Measurements from ENCODE around the gene SLC35F6.
"Not testable (repeated sequence)": the region's sequence is repeated elsewhere in the genome, so short reads cannot be mapped to it uniquely, and the experiment has no call there.

SLC35F6 gene

GRCh38 chr2:26730549-26731344 is 33.3 kb upstream of the SLC35F6 start:
- no peak for DNase-seq (ENCODE audit: low read depth)

GRCh38 chr2:26731714-26732113 is 32.4 kb upstream of the SLC35F6 start:
- no peak for DNase-seq (ENCODE audit: low read depth)

DNA sequence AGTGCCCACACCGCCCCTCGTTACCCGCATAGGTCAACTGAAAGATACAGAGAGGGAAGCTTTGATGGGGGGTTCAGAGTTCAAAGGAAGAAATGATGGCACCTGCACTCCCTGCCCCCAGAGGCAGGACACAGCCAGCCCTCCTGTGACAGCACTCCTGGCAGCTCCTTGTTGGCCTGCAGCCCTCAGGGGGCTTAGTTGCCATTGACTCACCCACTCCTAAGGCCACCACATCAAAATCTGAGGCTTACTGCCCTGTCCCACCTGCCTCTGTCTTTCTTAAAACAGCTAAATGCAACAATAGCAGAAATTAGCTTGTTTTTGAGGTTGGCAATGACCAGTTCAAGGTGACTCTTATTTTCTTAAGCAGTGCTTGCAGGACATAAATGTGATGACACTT is 31.6 kb upstream of the SLC35F6 start:
- no peak for DNase-seq (ENCODE audit: low read depth)

GRCh38 chr2:26733413-26733812 is 30.7 kb upstream of the SLC35F6 start:
- no peak for DNase-seq (ENCODE audit: low read depth)

GRCh38 chr2:26735097-26735496 is 29.0 kb upstream of the SLC35F6 start:
- peak; percentile 92 for DNase-seq (ENCODE audit: low read depth)

- DNase-seq (ENCODE audit: low read depth), result no peak
Measured at GRCh38 chr2:26735883-26736588, 28.0 kb upstream of the SLC35F6 start.

DNA sequence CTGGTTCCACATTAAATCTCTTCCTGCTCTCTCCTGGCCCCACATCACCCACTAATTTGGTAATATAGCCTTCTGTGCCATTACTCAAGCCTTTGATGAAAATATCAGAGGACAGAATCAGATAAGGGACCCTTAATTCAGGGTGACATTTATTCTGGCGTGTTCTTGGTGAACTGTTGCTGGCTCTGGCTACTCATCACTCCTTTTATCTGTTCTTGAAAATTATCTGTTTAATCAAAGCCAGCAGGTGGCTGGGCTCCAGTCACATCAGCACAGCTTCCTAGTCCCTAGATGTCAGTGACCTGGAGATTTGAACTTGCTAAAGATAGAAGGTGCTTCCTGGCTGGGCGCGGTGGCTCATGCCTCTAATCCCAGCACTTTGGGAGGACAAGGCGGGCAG is 26.9 kb upstream of the SLC35F6 start:
- DNase-seq (ENCODE audit: low read depth), result no peak

- DNase-seq (ENCODE audit: low read depth), result no peak
Measured at GRCh38 chr2:26738481-26738880, 25.6 kb upstream of the SLC35F6 start.

- no peak for DNase-seq (ENCODE audit: low read depth)
Measured at GRCh38 chr2:26739514-26739913, 24.6 kb upstream of the SLC35F6 start.

DNA sequence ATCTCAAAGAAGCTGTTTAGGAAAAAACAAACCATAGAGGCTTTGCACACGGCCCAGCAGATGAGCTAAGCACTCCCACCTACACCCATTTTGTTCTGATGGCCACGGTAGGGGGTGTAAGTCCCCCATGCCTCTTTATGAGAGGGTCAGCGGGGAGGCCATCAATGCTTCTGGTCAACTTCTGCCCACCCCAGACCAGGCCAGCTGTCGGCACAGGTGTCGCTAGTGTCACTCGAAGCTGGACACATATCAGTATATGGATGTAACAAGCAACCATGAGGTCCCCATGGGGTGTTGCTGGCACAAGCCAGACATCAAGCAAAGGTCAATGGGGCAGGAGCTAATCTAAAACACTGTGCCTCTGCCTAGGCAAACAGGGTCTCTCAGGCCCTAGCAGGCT is 23.7 kb upstream of the SLC35F6 start:
- no peak for DNase-seq (ENCODE audit: low read depth)

DNA sequence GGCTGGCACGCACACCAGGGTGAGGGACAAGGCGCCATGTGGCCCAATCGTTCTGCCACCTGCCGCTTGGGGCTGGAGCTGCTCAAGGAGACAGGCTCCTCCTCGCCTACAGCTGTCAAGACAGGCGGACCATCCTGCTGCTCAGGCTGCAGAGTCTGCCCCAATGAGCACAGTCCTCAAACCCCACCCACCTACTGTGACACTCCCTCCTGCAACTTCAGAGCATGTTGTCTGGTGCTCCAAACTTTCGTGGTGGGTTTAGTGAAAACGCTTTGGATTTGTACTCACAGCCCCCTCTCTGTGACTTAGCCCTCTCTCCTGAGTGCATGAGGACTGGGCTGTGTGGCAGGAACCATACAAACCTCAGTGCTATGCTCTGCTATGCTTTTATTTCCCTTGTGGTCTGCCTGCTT is 23.2 kb upstream of the SLC35F6 start:
- no peak for DNase-seq (ENCODE audit: low read depth)

GRCh38 chr2:26742048-26742770 is 21.9 kb upstream of the SLC35F6 start:
- no peak for DNase-seq (ENCODE audit: low read depth)

- no peak for DNase-seq (ENCODE audit: low read depth)
Measured at GRCh38 chr2:26743852-26744251, 20.2 kb upstream of the SLC35F6 start.

DNA sequence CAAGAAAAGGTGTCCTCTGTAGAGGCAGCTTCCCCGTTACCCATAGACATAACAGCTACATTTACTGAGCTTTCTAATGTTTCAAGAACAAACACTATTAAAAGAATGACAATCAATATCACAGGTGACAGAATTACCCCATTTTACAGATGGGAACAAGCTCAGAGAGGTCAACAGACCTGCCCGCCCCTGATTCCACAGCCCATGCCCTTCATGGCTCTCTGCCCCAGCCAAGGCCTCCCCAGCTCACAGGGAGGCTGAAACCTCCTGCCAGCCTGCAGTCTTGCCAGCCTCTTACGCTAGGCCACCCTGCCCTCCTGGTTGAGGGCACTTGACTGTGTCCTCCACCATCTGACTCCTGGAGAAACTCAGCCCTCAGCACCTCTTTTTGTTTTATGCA is 19.1 kb upstream of the SLC35F6 start:
- no peak for DNase-seq (ENCODE audit: low read depth)

DNA sequence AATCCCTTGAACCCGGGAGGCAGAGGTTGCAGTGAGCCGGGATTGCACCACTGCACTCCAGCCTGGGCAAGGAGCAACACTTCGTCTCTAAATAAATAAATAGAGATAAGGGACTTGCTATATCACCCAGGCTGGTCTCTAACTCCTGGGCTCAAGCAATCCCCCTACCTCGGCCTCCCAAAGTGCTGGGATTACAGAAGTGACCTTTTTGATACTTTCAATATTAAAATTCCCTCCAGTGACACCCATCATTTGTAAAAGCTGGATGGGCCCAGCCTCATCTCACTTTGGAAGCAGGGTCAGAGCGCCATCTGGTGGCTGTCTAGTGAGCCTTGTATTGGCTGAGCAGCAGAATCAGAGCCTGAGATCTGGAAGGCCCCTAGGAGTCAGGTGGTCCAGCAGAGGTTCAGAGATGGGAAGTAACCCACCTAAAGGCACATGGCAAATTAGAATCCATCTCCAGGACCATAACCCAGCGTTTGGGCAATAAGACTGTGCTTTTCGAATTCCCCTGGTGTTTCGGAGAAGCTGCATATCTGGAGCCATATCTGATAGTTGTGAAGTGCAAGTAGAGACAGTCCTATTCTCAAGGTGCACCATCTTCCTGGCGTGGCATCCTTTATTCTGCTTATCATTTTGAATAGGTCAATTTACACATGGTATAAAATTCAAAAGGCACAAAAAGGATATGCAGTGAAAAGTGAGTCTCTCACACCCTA is 18.3 kb upstream of the SLC35F6 start:
- DNase-seq (ENCODE audit: low read depth), result peak; percentile 65

- no peak for DNase-seq (ENCODE audit: low read depth)
Measured at GRCh38 chr2:26746934-26747333, 17.1 kb upstream of the SLC35F6 start.

DNA sequence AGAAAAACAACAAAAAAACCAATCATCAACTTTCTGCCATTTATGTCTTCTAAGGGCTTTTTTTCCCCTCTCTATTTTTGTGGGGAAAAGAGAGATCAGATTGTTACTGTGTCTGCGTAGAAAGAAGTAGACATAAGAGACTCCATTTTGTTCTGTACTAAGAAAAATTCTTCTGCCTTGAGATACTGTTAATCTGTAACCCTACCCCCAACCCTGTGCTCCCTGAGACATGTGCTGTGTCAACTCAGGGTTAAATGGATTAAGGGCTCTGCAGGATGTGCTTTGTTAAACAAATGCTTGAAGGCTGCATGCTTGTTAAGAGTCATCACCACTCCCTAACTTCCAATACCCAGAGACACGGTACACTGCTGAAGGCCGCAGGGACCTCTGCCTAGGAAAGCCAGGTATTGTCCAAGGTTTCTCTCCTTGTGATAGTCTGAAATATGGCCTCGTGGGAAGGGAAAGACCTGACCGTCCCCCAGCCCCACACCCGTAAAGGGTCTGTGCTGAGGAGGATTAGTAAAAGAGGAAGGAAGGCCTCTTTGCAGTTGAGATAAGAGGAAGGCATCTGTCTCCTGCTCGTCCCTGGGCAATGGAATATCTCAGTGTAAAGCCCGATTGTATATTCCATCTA is 14.2 kb upstream of the SLC35F6 start:
- DNase-seq (ENCODE audit: low read depth), result not testable (repeated sequence)

- not testable (repeated sequence) for DNase-seq (ENCODE audit: low read depth)
Measured at GRCh38 chr2:26750467-26750866, 13.6 kb upstream of the SLC35F6 start.

DNA sequence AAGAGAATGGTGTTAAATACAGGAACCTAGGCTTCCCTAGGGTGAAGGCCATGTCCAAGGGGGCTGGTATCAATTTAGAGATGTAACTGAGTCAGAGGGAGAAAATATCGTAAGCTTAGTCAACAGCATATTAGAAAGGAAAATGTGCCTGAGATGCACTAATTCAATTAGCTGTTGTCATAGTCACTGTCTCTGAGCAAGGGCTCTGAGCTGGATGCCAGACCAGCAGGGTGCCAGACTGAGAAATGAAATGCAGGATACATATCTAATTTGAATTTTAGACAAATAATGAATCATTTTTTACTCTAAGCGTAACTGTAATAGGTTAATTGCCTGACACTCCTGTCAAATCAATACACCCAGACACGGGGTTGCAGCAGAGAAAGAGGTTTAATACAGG is 11.4 kb upstream of the SLC35F6 start:
- no peak for DNase-seq (ENCODE audit: low read depth)

- DNase-seq (ENCODE audit: low read depth), result no peak
Measured at GRCh38 chr2:26754539-26754938, 9.5 kb upstream of the SLC35F6 start.

DNA sequence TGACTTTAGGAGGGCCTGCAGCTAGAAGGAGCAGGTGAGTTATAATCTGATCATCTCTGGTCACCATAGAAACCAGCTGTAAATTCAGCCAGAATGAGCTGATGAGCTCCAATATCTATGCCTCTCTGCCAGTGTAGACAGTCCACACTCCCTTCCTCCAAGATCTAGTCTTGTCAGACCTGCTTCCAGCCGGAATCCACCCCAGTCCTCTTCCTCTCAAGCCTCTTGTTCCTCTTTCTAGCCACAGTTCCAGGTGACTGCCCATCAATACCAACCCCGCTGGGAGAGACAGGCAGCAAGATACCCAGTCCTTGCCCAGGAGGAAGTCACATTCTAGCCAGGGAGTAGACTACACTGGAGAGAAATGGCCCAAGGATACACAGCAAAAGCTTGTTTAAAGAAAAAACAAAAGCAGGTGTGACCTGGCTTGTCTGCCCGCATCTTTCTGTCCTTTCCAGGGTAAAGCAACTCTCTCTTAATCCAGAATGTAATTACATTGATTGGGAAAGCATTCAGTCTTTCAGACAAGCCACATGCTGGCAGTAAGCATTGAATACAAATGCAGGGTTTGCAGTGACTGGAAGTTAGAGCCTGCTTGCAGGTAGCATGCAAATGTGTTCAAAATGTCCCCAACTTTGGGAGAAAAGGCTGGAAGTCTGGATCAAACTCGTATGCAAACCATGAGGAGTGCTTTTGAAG is 9.0 kb upstream of the SLC35F6 start:
- DNase-seq (ENCODE audit: low read depth), result no peak

All from stromal cell of bone marrow (primary cell).